Calu3 (cell line): ENCODE measurements around the gene NOPCHAP1. TPM values are rescaled to one million over a fixed set of nuclear protein-coding genes. Genes with fewer than 3 reads are reported as not detected.

ENCODE experiments used
- Bru-seq: library from RNA; stranded (reverse); fragments of 400-500 nt; gene quantifications from one replicate; lab custom pipeline; 2021; lab: Mats Ljungman, UMichigan
- BruChase-seq, 2 experiments: library from RNA; stranded (reverse); fragments of 400-500 nt; gene quantifications; one replicate each; lab custom pipeline; 2021; lab: Mats Ljungman, UMichigan
- BruUV-seq: library from RNA; stranded (reverse); fragments of 400-500 nt; replicated peaks from 2 replicates; lab custom pipeline; 2021; lab: Mats Ljungman, UMichigan
- CTCF ChIA-PET: fragments of 300-600 bp; sonication (Branson Sonifier 250); formaldehyde crosslinking; loops from one replicate; lab custom pipeline; 2022; ENCODE audit warnings: antibody characterized with exemption; lab: Charles Lee
- DNase-seq: peaks from one replicate; pipeline ENCODE4 v3.0.0; 2022
- H3K27ac Mint-ChIP-seq: one replicate; pipeline ENCODE4 v1.8.0; 2022; ENCODE audit warnings: mixed read lengths; ENCODE audit not compliant: unreplicated experiment
- H3K27me3 Mint-ChIP-seq: one replicate; pipeline ENCODE4 v1.8.0; 2022; ENCODE audit warnings: mixed read lengths; ENCODE audit not compliant: unreplicated experiment
- H3K36me3 Mint-ChIP-seq: one replicate; pipeline ENCODE4 v1.8.0; 2022; ENCODE audit warnings: mild to moderate bottlenecking, moderate library complexity, mixed read lengths; ENCODE audit not compliant: insufficient read depth, unreplicated experiment
- H3K4me1 Mint-ChIP-seq: one replicate; pipeline ENCODE4 v1.8.0; 2022; ENCODE audit warnings: mild to moderate bottlenecking, low read depth, mixed read lengths; ENCODE audit not compliant: unreplicated experiment
- H3K4me3 Mint-ChIP-seq: one replicate; pipeline ENCODE4 v1.8.0; 2022; ENCODE audit warnings: mild to moderate bottlenecking, low read depth, moderate library complexity, mixed read lengths; ENCODE audit not compliant: unreplicated experiment
- H3K9me3 Mint-ChIP-seq: one replicate; pipeline ENCODE4 v1.8.0; 2022; ENCODE audit warnings: low read depth, mixed read lengths; ENCODE audit not compliant: unreplicated experiment
- intact Hi-C: fragments of 100-400 bp; cut with micrococcal nuclease; formaldehyde crosslinking; loops from one replicate; pipeline ENCODE4 v1.10.0; 2022; ENCODE audit not compliant: unreplicated experiment
- long read RNA-seq: library from polyadenylated mRNA; stranded (forward); transcript quantifications from one replicate; pipeline ENCODE4 v2.0.0, GENCODE V29; 2022
- total RNA-seq: library from RNA; stranded (reverse); gene quantifications from 2 replicates; pipeline ENCODE4 v1.2.3, GENCODE V29; 2022
- TF ChIP-seq, protein P1 (sequence below): fragments of 200-600 bp; IDR thresholded peaks from one replicate; pipeline ENCODE4 v1.8.0; 2022; ENCODE audit warnings: antibody characterized with exemption; ENCODE audit not compliant: unreplicated experiment

The NOPCHAP1 gene, protein sequence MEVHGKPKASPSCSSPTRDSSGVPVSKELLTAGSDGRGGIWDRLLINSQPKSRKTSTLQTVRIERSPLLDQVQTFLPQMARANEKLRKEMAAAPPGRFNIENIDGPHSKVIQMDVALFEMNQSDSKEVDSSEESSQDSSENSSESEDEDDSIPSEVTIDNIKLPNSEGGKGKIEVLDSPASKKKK
- total RNA-seq = 22.4 and 24.3 TPM in 2 replicates
- percentile 70 among the genes with signal in this experiment for Bru-seq, nascent RNA
- percentile 66 among the genes with signal in this experiment for BruChase-seq, experiment 1, labeled RNA remaining after a 6-hour chase
- percentile 65 among the genes with signal in this experiment for BruChase-seq, experiment 2, labeled RNA remaining after a 2-hour chase
- long read RNA-seq, full-length matches to known transcripts = 66 of 74 reads
- long read RNA-seq, partial matches to known transcripts = 3 of 74 reads
- long read RNA-seq, other reads (novel, unspliced or antisense) = 5 of 74 reads

DNA sequence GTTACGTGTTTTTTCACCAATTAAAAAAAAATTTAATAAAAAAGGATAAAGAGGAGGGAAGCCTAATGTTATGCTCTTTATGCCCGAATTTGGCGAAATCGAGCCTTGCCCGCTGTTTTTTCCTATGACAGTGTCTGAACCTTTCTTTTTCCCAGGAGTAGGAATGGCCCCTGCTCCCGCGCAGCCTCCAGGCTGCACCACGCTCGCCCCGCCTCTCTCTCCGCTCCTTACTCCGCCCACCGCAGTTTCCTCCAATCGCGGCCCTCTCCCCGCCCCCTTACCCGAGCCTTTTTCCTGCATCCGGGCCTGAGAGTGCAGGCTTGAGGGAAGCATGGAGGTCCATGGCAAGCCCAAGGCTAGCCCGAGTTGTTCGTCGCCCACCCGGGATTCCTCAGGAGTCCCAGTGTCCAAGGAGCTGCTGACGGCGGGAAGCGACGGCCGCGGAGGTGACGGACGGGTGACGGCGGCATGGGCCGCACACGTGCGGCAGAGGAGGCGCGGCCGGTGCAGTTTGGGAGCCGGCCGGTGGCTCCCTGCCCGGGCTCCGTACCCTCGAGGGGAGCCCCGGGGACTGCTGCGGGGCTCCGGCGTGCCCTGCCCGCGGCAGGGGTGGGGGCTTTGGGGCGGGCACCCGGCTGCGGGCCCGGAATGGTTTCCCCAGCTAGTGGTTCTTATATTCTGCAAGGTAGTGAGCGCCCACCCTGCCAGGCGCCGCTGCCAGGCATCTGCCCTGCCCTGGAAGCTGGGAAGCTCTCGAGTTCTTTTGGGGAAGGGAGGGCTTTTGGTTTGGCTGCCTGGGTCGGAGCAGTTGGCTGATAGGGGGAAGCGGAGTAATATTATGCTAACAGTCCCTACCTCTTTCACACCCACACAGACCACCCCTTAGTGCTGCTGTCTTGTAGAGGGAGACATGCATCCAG lies at the start of gene NOPCHAP1:
NOPCHAP1 (plus strand) TSS at position 295 of the 920 bp plus-strand sequence; CDS start at position 332, 37 bp downstream.
- intact Hi-C loops = loop anchor here (5.0 kb wide), 1 partner anchor 66 kb away; no protein-coding TSS in a partner anchor
- Mint-ChIP-seq H3K4me1 (peaks cover 35% of the 10 kb centered on the region), H3K36me3 (peaks cover 29% of the 10 kb centered on the region), H3K4me3 (peak within 1 kb of the TSS; percentile 72), H3K9me3 (no peaks in the 10 kb centered on the region), H3K27ac (peak within 1 kb of the TSS; percentile 88), H3K27me3 (no peaks in the 10 kb centered on the region)
- DNase-seq = peak; percentile 97
- CTCF ChIA-PET = interaction anchor here (0.9 kb wide), 1 partner anchor 10 kb away, joined by 5 read pairs; no protein-coding TSS in a partner anchor
- TF ChIP-seq, protein P1, sequence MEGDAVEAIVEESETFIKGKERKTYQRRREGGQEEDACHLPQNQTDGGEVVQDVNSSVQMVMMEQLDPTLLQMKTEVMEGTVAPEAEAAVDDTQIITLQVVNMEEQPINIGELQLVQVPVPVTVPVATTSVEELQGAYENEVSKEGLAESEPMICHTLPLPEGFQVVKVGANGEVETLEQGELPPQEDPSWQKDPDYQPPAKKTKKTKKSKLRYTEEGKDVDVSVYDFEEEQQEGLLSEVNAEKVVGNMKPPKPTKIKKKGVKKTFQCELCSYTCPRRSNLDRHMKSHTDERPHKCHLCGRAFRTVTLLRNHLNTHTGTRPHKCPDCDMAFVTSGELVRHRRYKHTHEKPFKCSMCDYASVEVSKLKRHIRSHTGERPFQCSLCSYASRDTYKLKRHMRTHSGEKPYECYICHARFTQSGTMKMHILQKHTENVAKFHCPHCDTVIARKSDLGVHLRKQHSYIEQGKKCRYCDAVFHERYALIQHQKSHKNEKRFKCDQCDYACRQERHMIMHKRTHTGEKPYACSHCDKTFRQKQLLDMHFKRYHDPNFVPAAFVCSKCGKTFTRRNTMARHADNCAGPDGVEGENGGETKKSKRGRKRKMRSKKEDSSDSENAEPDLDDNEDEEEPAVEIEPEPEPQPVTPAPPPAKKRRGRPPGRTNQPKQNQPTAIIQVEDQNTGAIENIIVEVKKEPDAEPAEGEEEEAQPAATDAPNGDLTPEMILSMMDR = no peak
- no TSS peak for BruUV-seq

DNA sequence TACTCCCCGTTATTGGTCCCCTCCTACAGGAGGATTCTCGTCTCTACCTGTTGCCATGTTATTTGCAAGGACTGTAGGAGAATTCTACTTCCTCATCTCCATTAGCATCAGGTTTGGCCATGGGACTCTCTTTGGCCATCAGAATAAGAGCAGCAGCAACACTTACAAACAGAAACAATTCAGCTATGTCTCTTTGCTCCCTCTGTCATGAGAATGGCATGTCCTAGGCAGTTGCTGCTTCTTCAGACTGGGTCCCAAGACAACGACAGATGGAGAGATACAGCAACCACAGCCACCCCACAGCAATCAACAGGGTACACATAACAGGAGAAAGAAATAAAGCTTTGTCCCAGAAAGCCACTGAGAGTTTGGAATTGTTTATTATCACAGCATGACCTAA lies 47.7 kb upstream of the NOPCHAP1 start:
- Mint-ChIP-seq H3K4me1 (no peaks in the 10 kb centered on the region), H3K27me3 (no peaks in the 10 kb centered on the region), H3K27ac (no peak overlapping the region), H3K4me3 (no peak overlapping the region), H3K9me3 (no peaks in the 10 kb centered on the region), H3K36me3 (no peaks in the 10 kb centered on the region)
- intact Hi-C loops = no loop called here
- TF ChIP-seq, protein P1 = no peak
- CTCF ChIA-PET = no interaction called here
- no TSS peak for BruUV-seq
- no peak for DNase-seq

DNA sequence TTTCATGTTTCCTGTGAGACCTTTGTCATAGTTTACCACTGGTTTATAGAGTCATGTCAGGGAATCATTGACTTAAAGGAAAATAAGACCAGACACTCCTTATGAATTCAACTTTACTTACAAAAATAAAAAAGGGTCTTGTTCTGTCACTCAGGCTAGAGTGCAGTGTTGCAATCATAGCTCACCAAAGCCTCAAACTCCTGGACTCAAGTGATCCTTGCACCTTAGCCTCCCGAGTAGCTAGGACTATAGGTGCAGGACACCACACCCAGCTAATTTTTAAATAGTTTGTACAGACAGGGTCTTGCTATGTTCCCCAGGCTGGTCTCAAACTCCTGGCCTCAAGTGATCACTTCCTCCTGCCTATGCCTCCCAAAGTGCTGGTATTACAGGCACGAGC lies 47.0 kb upstream of the NOPCHAP1 start:
- no peak overlapping the region for H3K27ac Mint-ChIP-seq
- CTCF ChIA-PET = no interaction called here

DNA sequence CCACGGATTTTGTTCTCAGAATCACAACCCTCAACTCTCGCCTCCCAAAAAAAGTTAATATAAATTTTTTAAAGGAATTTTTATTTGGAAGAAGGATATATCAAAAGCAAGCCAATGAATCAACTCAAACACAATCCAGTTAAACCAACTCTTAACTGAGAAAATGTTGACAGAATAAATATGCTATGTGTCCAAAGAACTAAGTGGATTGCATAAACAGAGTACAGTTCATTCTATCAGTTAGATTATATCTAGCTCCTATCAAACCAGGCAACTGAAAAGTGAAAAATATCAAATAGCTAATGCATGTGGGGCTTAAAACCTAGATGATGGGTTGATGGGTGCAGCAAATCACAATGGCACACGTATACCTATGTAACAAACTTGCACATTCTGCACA lies 44.7 kb upstream of the NOPCHAP1 start:
- Mint-ChIP-seq H3K9me3 (peaks cover 6% of the 10 kb centered on the region), H3K27me3 (no peaks in the 10 kb centered on the region), H3K4me1 (no peaks in the 10 kb centered on the region), H3K36me3 (no peaks in the 10 kb centered on the region), H3K4me3 (no peak overlapping the region), H3K27ac (no peak overlapping the region)
- DNase-seq = no peak
- TF ChIP-seq, protein P1 = no peak
- intact Hi-C loops = no loop called here
- BruUV-seq = no TSS peak
- CTCF ChIA-PET = no interaction called here

More for the DNA sequence above, 47.0 kb upstream of the NOPCHAP1 start:
- Mint-ChIP-seq H3K4me1 (no peaks in the 10 kb centered on the region), H3K9me3 (peaks cover 3% of the 10 kb centered on the region), H3K36me3 (no peaks in the 10 kb centered on the region), H3K4me3 (no peak overlapping the region), H3K27me3 (no peaks in the 10 kb centered on the region)
- DNase-seq = no peak
- no TSS peak for BruUV-seq
- intact Hi-C loops = no loop called here
- TF ChIP-seq, protein P1 = no peak
